ENCODE results near the gene SLC4A1AP.
A peak's percentile ranks its signal among the peaks of the same experiment; 100 is the strongest.
"Not testable (repeated sequence)": the region's sequence is repeated elsewhere in the genome, so short reads cannot be mapped to it uniquely, and the experiment has no call there.

Gene SLC4A1AP

GRCh38 chr2:27663285-27664153 is at the start of gene SLC4A1AP, which contains the start of gene SUPT7L:
Gene SLC4A1AP (plus strand): TSS chr2:27663889. CDS start chr2:27663915, 26 bp downstream.
Gene SUPT7L (minus strand): TSS chr2:27663614. CDS start chr2:27662192, 1,422 bp downstream.
- peak within 1 kb of the TSS; percentile 88 for H3K4me3 ChIP-seq (ENCODE audit: low read depth, low read length)
- TF ChIP-seq CTCF (IDR thresholded peaks at IDR 0.05; ENCODE audit: insufficient read depth, low read depth, low read length, missing control alignments), result no peak
- DNase-seq (ENCODE audit: low read depth), result peak; percentile 89

GRCh38 chr2:27613985-27614384 is 49.7 kb upstream of the SLC4A1AP start:
- no peak for TF ChIP-seq CTCF (IDR thresholded peaks at IDR 0.05; ENCODE audit: insufficient read depth, low read depth, low read length, missing control alignments)
- no peak overlapping the region for H3K4me3 ChIP-seq (ENCODE audit: low read depth, low read length)
- no peak for DNase-seq (ENCODE audit: low read depth)

- TF ChIP-seq CTCF (IDR thresholded peaks at IDR 0.05; ENCODE audit: insufficient read depth, low read depth, low read length, missing control alignments), result no peak
- DNase-seq (ENCODE audit: low read depth), result no peak
- no peak overlapping the region for H3K4me3 ChIP-seq (ENCODE audit: low read depth, low read length)
Observed at GRCh38 chr2:27615316-27615715, 48.4 kb upstream of the SLC4A1AP start.

GRCh38 chr2:27621524-27621923 is 42.2 kb upstream of the SLC4A1AP start:
- TF ChIP-seq CTCF (IDR thresholded peaks at IDR 0.05; ENCODE audit: insufficient read depth, low read depth, low read length, missing control alignments), result no peak
- DNase-seq (ENCODE audit: low read depth), result no peak
- no peak overlapping the region for H3K4me3 ChIP-seq (ENCODE audit: low read depth, low read length)

GRCh38 chr2:27622921-27623384 is 40.7 kb upstream of the SLC4A1AP start:
- H3K4me3 ChIP-seq (ENCODE audit: low read depth, low read length), result no peak overlapping the region
- no peak for TF ChIP-seq CTCF (IDR thresholded peaks at IDR 0.05; ENCODE audit: insufficient read depth, low read depth, low read length, missing control alignments)
- DNase-seq (ENCODE audit: low read depth), result no peak

- no peak for DNase-seq (ENCODE audit: low read depth)
- TF ChIP-seq CTCF (IDR thresholded peaks at IDR 0.05; ENCODE audit: insufficient read depth, low read depth, low read length, missing control alignments), result no peak
- no peak overlapping the region for H3K4me3 ChIP-seq (ENCODE audit: low read depth, low read length)
Observed at GRCh38 chr2:27624943-27625342, 38.7 kb upstream of the SLC4A1AP start.

GRCh38 chr2:27626323-27626722 is 37.4 kb upstream of the SLC4A1AP start:
- DNase-seq (ENCODE audit: low read depth); H3K4me3 ChIP-seq (ENCODE audit: low read depth, low read length): not testable (repeated sequence)

GRCh38 chr2:27626921-27627320 is 36.8 kb upstream of the SLC4A1AP start:
- not testable (repeated sequence) for DNase-seq (ENCODE audit: low read depth); H3K4me3 ChIP-seq (ENCODE audit: low read depth, low read length)
